Measurements from ENCODE around the gene CPD. TPM values are rescaled to one million over a fixed set of nuclear protein-coding genes. Genes with fewer than 3 reads are reported as not detected.

The CPD gene
- total and polyA plus RNA-seq, 9 of the 15 experiments (the other 6 are each of a cell fraction or from before 2014, with no cell fraction given), result 4.5 to 24.4 (median 20.4) TPM

GRCh38 chr17:30336369-30337171 is 42.2 kb upstream of the CPD start (continued):
- no peak for TF ChIP-seq AFF4 (CRISPR knock-in tag; IDR thresholded peaks at IDR 0.05)
- TF ChIP-seq CBFA2T3 (IDR thresholded peaks at IDR 0.05), result no peak
- TF ChIP-seq PBX2 (CRISPR knock-in tag; IDR thresholded peaks at IDR 0.05; ENCODE audit: low read depth), result no peak
- TF ChIP-seq PBX2 (tag; conservative IDR thresholded peaks at IDR 0.05; ENCODE audit: low read depth), result peak; percentile 85
- no peak for TF ChIP-seq MIER1 (IDR thresholded peaks at IDR 0.05; ENCODE audit: low read depth)
- TF ChIP-seq ARNT (IDR thresholded peaks at IDR 0.05), result peak in 1 of 2 experiments; percentile 80; a peak in 2 of 4 replicates
- TF ChIP-seq TEAD2 (tag; IDR thresholded peaks at IDR 0.05), result no peak
- no peak for TF ChIP-seq GTF2F1 (IDR thresholded peaks at IDR 0.05; ENCODE audit: low read depth, low read length)
- 0 out of 2 replicates have a peak, but pooled peaks have one; percentile 11 for TF ChIP-seq TEAD4 (IDR thresholded peaks at IDR 0.05; ENCODE audit: low read length)
- TF ChIP-seq TEAD4 (CRISPR knock-in tag; IDR thresholded peaks at IDR 0.05; ENCODE audit: borderline replicate concordance), result no peak
- TF ChIP-seq ETV6 (IDR thresholded peaks at IDR 0.05; ENCODE audit: borderline replicate concordance in 1 of 2, low read depth in 2 of 2, low read length in 1 of 2), result no peak
- TF ChIP-seq ETV6 (CRISPR knock-in tag; IDR thresholded peaks at IDR 0.05; ENCODE audit: borderline replicate concordance), result no peak
- TF ChIP-seq YY1 (IDR thresholded peaks at IDR 0.05; ENCODE audit: borderline replicate concordance in 1 of 3, control insufficient read depth in 1 of 3, extremely low read depth in 1 of 3, insufficient read depth in 3 of 3, insufficient read length in 1 of 3, insufficient replicate concordance in 2 of 3, low read depth in 1 of 3, low read length in 2 of 3), result peak in 1 of 3 experiments; percentile 60
- no peak for TF ChIP-seq GATA2 (CRISPR knock-in tag; IDR thresholded peaks at IDR 0.05)
- no peak for TF ChIP-seq PRMT5 (CRISPR knock-in tag; IDR thresholded peaks at IDR 0.05)
- TF ChIP-seq ATF6 (CRISPR knock-in tag; IDR thresholded peaks at IDR 0.05), result no peak
- peak; percentile 82 for TF ChIP-seq MEIS2 (IDR thresholded peaks at IDR 0.05; ENCODE audit: partially characterized antibody)
- no peak for TF ChIP-seq EWSR1 (IDR thresholded peaks at IDR 0.05; ENCODE audit: borderline replicate concordance, low read depth, partially characterized antibody)
